Stimulated activated memory B cell treated with anti-CD40 and anti-IgM and Interleukin-4, amounts not matched to agents 10 μg/mL and 1 μg/mL and 100 μg/mL, for 72 hours (primary cell): ENCODE measurements around the gene AIMP1.
"Not testable (repeated sequence)": the region's sequence is repeated elsewhere in the genome, so short reads cannot be mapped to it uniquely, and the experiment has no call there.

Experiments
- ATAC-seq: fragments of 150-1000 bp; cut with Tn5 transposase; 2 replicates; pipeline ENCODE4 v1.10.0; 2021
- H3K27ac Mint-ChIP-seq: one replicate; pipeline ENCODE4 v1.8.0; 2022; ENCODE audit warnings: mild to moderate bottlenecking, mixed read lengths
- H3K27me3 Mint-ChIP-seq: one replicate; pipeline ENCODE4 v1.8.0; 2022; ENCODE audit warnings: mixed read lengths
- H3K36me3 Mint-ChIP-seq: one replicate; pipeline ENCODE4 v1.8.0; 2022; ENCODE audit warnings: mixed read lengths
- H3K4me1 Mint-ChIP-seq: one replicate; pipeline ENCODE4 v1.8.0; 2022; ENCODE audit warnings: mixed read lengths
- H3K4me3 Mint-ChIP-seq: one replicate; pipeline ENCODE4 v1.8.0; 2022; ENCODE audit warnings: mild to moderate bottlenecking, moderate library complexity, mixed read lengths
- H3K9me3 Mint-ChIP-seq: one replicate; pipeline ENCODE4 v1.8.0; 2022; ENCODE audit warnings: mixed read lengths

Gene AIMP1

DNA sequence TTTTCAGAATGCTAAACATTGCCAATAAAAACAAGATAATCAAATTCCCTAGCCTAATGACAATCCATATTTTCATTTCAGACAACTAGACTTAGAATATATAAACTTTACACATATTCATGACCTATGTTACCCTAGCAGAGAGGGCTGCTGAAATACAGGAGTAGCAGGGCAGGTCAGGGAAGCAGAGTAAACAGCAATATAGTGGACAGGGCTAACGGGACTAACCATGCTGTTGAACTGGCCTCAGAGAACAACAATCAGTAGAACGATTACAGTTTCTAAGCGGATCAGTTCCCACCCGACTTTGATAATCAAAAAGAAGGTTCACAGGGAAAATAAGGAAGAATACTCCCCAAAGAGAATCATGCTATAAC, 14.3 kb upstream of the AIMP1 start:
- Mint-ChIP-seq H3K9me3 (no peaks in the 10 kb centered on the region), H3K4me3 (no peak overlapping the region), H3K36me3 (peaks cover 67% of the 10 kb centered on the region), H3K4me1 (peaks cover 19% of the 10 kb centered on the region), H3K27me3 (no peaks in the 10 kb centered on the region), H3K27ac (no peak overlapping the region)
- ATAC-seq, result no peak

DNA sequence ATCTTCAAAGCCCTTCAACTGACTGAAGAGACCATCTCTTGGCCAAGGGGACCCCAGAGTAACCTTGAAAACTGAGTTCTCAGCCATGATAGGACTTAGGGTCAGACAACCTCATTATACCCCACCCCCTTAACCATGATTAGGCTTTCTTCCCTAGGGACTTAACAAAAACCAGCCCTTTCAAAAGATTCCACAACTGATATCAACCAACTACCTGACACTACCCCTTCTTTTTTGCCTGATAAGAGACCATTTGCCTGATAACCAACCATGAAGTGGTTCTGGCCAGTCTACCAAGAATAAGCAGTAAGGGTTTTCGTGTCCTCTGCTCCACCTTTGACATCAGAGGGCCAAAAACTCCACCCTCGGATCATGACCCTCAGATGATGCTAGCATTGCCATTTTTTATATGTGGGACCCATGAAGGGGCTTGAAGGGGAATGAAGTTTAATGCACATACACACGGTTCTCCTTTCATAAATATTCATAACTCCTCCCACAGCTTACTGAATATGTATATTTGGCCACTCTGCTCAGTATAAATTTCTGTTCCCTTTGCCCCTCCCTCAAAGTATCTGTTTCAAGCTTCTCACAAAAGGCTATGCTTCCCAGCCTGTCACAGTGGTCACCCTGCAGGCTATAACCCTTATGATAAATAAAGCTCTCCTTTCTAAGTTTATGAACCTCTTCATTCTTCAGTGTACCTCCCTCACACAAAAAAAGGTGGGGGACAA, 12.6 kb upstream of the AIMP1 start:
- no peaks in the 10 kb centered on the region for H3K9me3 Mint-ChIP-seq
- no peak overlapping the region for H3K27ac Mint-ChIP-seq
- peaks cover 19% of the 10 kb centered on the region for H3K4me1 Mint-ChIP-seq
- no peak for ATAC-seq
- H3K27me3 Mint-ChIP-seq, result no peaks in the 10 kb centered on the region
- peaks cover 60% of the 10 kb centered on the region for H3K36me3 Mint-ChIP-seq
- H3K4me3 Mint-ChIP-seq, result no peak overlapping the region

DNA sequence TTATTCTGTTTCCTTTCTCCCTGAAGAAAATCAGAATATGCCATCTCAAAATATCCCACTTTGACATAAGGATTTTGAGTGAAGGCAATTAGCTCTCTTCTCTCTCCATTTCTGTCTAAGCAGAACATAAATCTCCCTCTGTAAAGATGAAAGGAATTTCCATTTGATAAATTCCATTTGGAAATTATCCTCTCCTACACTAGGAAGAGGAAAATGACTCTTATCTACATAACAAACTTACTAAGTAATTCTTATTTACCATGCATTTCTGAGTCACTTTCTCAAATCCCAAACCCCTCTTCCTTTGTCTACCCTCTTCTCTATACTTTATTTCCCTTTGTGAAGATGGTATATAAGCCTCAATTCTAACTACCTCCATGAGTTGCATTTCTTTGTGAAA, 11.7 kb upstream of the AIMP1 start:
- peaks cover 19% of the 10 kb centered on the region for H3K4me1 Mint-ChIP-seq
- H3K27ac Mint-ChIP-seq, result no peak overlapping the region
- H3K4me3 Mint-ChIP-seq, result no peak overlapping the region
- ATAC-seq, result no peak
- H3K27me3 Mint-ChIP-seq, result no peaks in the 10 kb centered on the region
- peaks cover 58% of the 10 kb centered on the region for H3K36me3 Mint-ChIP-seq
- no peaks in the 10 kb centered on the region for H3K9me3 Mint-ChIP-seq

DNA sequence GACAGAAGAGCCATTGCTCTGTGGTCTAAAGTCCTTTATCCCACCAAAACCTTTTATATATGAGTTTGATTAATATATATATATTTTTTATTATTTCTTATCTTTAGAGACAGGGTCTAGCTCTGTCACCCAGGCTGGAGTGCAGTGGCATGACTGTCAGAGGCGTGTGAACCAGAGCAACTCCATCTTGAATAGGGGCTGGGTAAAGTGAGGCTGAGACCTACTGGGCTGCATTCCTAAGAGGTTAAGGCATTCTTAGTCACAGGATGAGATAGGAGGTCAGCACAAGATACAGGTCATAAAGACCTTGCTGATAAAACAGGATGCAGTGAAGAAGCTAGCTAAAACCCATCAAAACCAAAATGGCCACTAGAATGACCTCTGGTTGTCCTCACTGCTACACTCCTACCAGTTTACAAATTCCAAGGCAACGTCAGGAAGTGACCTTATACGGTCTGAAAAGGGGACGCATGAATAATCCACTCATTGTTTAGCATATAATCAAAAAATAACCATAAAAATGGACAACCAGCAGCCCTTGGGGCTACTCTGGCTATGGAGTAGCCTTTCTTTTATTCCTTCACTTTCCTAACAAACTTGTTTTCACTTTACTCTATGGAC, 10.8 kb upstream of the AIMP1 start:
- no peak overlapping the region for H3K27ac Mint-ChIP-seq
- no peaks in the 10 kb centered on the region for H3K27me3 Mint-ChIP-seq
- no peak for ATAC-seq
- peaks cover 25% of the 10 kb centered on the region for H3K4me1 Mint-ChIP-seq
- H3K9me3 Mint-ChIP-seq, result no peaks in the 10 kb centered on the region
- peaks cover 50% of the 10 kb centered on the region for H3K36me3 Mint-ChIP-seq
- H3K4me3 Mint-ChIP-seq, result no peak overlapping the region

DNA sequence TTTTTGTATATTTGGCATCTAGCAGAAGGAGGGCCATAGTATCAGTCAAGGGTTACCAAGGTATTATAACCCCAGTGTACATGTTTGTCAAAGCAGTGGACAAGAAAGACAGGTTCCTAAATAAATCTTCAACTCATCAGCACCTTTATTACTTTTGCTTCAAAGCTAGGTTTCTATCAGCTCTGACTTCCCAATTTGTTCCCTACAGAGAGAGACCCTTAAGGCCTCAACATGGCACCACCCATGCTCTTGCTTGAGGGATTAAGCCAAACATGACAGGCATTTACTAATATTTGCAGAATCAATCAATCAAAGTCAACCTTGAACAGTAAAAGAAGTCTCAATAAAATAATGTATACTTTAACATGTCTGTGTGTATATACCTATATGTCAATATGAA, 9.8 kb upstream of the AIMP1 start:
- Mint-ChIP-seq H3K27me3 (no peaks in the 10 kb centered on the region), H3K9me3 (no peaks in the 10 kb centered on the region), H3K27ac (no peak overlapping the region), H3K4me1 (peaks cover 27% of the 10 kb centered on the region), H3K36me3 (peaks cover 47% of the 10 kb centered on the region), H3K4me3 (no peak overlapping the region)
- no peak for ATAC-seq

DNA sequence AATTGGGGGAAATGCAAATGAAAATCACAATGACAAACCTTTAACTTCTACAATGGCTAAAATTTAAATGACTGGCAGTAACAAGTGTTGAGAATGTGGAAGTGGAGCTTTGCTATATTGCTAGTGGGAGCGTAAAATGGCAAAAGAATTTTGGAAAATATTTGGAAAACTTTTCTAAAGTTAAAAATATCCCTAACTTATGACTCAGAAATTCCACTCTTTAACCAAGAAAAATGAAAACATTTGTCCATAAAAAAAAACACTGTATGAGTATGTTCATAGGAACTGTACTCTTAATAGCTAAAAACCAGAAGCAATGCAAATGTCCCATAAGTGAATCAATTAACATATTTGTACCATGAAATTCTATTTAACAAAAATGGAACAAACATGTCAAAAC, 4.0 kb upstream of the AIMP1 start:
- H3K4me3 Mint-ChIP-seq, result no peak overlapping the region
- H3K27ac Mint-ChIP-seq, result no peak overlapping the region
- H3K4me1 Mint-ChIP-seq, result peaks cover 33% of the 10 kb centered on the region
- H3K27me3 Mint-ChIP-seq, result no peaks in the 10 kb centered on the region
- no peak for ATAC-seq
- H3K9me3 Mint-ChIP-seq, result no peaks in the 10 kb centered on the region
- H3K36me3 Mint-ChIP-seq, result peaks cover 12% of the 10 kb centered on the region

DNA sequence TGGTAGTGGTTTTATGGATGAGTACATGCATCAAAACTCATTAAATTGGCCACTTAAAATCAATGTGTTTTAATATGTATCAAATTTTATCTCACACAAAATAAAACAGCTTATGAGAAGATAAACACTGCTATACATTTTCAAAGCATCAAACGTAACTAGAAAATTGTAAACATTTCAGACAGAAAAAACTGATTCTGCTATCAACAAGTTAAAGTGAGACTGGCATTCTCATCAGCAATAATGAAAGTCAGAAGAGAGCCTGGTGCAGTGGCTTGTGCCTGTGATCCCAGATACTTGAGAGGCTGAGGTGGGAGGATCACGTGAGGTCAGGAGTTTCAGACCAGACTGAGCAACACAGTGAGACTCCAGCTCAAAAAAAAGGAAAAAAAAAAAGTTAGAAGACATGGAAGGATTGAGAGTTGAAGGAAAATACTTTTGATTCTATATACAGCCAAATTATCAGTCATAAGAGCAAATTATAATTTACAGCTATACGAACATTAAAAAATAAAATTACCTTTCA, 3.3 kb upstream of the AIMP1 start:
- no peak overlapping the region for H3K4me3 Mint-ChIP-seq
- no peak overlapping the region for H3K27ac Mint-ChIP-seq

DNA sequence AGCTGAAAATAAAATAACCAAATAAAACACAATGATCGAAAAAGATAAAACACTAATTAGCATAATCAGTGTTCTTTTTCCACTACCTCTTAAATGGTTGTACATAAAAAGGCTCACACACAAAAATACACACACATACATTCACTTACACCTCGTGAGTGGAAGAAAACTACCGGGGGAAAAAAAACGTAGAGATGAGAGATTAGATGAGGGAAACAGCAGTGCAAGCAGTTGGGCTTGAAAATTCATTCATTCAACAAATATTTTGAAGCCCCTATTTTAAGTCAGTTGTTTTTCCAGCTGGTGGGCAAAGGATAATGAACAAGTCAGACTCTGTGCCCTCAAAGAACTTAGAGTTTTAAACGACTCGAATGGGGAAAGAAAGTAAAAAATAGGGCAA, 1.4 kb upstream of the AIMP1 start:
- Mint-ChIP-seq H3K9me3 (no peaks in the 10 kb centered on the region), H3K27ac (no peak overlapping the region), H3K27me3 (no peaks in the 10 kb centered on the region), H3K36me3 (peaks cover 6% of the 10 kb centered on the region), H3K4me1 (peaks cover 26% of the 10 kb centered on the region), H3K4me3 (peak overlapping the region; percentile 80)
- ATAC-seq, result no peak

More for the DNA sequence above, 3.3 kb upstream of the AIMP1 start:
- H3K27me3 Mint-ChIP-seq, result no peaks in the 10 kb centered on the region
- ATAC-seq, result no peak
- H3K36me3 Mint-ChIP-seq, result peaks cover 12% of the 10 kb centered on the region
- no peaks in the 10 kb centered on the region for H3K9me3 Mint-ChIP-seq
- peaks cover 32% of the 10 kb centered on the region for H3K4me1 Mint-ChIP-seq

DNA sequence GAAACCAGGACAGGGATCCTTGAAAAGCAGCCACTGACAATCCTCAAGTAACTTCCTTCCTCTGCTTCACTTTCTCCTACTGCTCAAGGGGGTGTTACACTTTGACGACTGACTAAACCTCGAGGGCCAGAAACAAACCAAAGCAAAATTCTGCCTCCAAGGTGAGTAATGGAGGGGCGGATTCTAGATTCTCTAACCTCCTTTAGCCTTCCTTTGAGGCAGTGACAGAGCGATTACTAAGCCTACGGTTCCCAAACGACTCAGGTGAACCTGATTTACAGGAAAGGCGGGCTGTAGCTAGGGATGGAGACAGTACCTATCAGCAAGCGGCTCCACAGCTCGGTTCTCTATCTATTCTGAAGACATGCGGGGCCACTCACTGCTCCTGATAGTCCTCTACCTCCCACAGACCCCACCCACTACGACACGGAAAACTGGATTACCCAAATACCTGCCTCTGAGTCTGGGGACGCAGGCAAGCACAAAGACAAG, 828 bp upstream of the AIMP1 start:
- Mint-ChIP-seq H3K4me1 (peaks cover 21% of the 10 kb centered on the region), H3K36me3 (peaks cover 11% of the 10 kb centered on the region), H3K9me3 (no peaks in the 10 kb centered on the region), H3K4me3 (no peak overlapping the region), H3K27ac (no peak overlapping the region), H3K27me3 (no peaks in the 10 kb centered on the region)
- peak; percentile 39 for ATAC-seq

DNA sequence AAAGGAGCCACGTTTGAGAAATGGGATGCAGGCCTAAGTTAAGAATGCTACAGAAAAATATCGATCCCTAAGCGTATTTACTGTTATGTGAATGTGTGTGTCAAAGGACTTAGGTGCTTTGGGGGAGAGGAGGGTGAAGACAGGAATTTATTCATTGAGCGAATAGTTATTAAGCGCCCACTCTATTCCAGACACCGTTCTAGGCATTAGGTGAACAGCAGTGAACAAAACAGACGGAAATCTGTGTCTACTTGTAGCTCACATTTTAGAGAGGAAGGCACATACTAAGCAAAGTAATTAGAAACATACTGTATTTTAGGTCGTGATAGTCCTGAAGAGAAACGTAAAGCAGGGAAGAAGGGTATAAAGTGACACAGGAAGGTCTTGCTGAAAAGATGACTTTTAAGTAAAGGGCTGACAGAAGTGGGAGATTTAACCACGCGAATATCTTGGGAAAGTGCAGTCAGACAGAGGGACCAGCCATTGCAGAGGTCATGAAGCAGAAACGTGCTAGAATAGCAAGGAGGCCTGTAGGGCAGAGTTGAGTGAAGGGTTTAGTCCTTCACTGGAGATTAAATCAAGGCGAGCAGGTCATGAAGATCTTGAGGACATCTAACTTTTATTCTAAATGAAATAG, 541 bp downstream of the AIMP1 start:
- no peak overlapping the region for H3K27ac Mint-ChIP-seq
- H3K4me3 Mint-ChIP-seq, result no peak overlapping the region
- peaks cover 21% of the 10 kb centered on the region for H3K36me3 Mint-ChIP-seq
- no peaks in the 10 kb centered on the region for H3K9me3 Mint-ChIP-seq
- H3K4me1 Mint-ChIP-seq, result peaks cover 20% of the 10 kb centered on the region
- H3K27me3 Mint-ChIP-seq, result no peaks in the 10 kb centered on the region
- no peak for ATAC-seq

DNA sequence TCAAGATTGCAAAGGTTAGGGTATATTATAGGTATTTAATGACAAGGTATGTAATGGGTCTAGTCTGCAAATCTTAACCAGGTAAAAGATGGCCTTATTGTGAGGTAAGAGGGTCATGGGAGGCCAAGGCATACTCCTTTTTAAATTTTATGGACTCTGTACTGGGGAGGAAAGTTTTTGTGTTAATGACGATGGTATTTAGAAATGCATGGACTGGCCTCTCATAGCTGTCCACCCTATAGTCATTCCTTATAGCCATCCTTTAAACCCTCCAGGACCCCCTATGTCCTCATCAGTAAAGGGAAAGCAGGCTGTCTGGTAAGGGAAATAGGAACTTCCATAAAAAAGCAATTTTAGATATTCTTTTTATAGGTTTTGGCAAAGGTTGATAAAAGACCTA, 1.5 kb downstream of the AIMP1 start:
- H3K4me1 Mint-ChIP-seq, result peaks cover 24% of the 10 kb centered on the region
- no peak overlapping the region for H3K27ac Mint-ChIP-seq
- H3K27me3 Mint-ChIP-seq, result no peaks in the 10 kb centered on the region

DNA sequence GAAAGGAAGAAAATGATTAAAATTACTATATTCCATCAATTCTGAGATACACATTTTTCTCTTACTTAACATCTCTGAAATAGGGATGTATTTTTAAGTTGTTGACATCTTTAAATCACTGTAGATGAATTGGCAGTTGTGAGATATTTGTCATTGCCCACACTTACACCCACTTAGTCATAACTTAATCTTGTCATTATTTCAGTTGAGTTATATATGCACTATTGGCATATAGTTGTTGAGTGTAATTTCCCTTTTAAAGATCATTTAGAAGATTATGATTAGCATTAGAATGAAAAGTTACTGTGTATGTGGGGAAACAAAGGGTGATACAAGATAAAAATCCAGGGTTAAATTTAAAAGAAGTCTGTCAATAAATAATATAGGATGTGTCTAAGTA, 2.2 kb downstream of the AIMP1 start:
- H3K9me3 Mint-ChIP-seq, result no peaks in the 10 kb centered on the region
- H3K4me3 Mint-ChIP-seq, result no peak overlapping the region
- H3K27me3 Mint-ChIP-seq, result no peaks in the 10 kb centered on the region
- H3K27ac Mint-ChIP-seq, result no peak overlapping the region
- H3K36me3 Mint-ChIP-seq, result peaks cover 19% of the 10 kb centered on the region
- no peak for ATAC-seq
- H3K4me1 Mint-ChIP-seq, result peaks cover 17% of the 10 kb centered on the region

More for the DNA sequence above, 1.5 kb downstream of the AIMP1 start:
- no peaks in the 10 kb centered on the region for H3K9me3 Mint-ChIP-seq
- ATAC-seq, result no peak
- H3K36me3 Mint-ChIP-seq, result peaks cover 24% of the 10 kb centered on the region
- H3K4me3 Mint-ChIP-seq, result no peak overlapping the region

DNA sequence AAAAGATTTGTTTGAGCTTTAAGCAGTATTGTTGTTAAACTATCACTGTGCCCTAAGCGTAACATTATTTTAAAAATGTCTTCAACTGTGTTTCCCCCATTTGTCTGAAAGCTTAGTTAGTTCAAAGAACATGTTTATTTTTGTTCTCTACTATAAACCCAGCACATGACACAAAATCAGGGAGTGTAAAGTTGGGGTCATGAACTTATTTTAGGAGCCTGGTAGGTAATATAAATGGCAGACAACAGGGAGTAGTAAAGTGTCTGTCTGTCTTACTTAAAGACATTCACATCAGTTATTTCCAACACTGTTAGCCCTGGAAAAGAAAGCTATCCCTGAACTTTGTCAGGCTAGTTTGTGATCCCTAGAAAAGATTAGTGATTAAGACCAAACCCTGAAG, 3.9 kb downstream of the AIMP1 start:
- Mint-ChIP-seq H3K36me3 (peaks cover 19% of the 10 kb centered on the region), H3K9me3 (no peaks in the 10 kb centered on the region), H3K27ac (no peak overlapping the region), H3K4me1 (peaks cover 6% of the 10 kb centered on the region), H3K4me3 (no peak overlapping the region), H3K27me3 (no peaks in the 10 kb centered on the region)
- ATAC-seq, result no peak

DNA sequence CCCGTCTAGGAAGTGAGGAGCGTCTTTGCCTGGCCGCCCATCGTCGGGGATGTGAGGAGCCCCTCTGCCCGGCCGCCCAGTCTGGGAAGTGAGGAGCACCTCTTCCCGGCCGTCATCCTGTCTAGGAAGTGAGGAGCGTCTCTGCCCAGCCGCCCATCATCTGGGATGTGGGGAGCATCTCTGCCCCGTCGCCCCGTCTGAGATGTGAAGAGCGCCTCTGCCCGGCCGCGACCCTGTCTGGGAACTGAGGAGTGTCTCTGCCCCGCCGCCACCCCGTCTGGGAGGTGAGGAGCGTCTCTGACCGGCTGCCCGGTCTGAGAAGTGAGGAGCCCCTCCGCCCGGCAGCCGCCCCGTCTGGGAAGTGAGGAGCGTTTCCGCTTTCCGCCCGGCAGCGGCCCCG, 4.8 kb downstream of the AIMP1 start:
- peaks cover 19% of the 10 kb centered on the region for H3K36me3 Mint-ChIP-seq
- H3K9me3 Mint-ChIP-seq, H3K4me3 Mint-ChIP-seq, H3K27ac Mint-ChIP-seq, ATAC-seq, H3K4me1 Mint-ChIP-seq, H3K27me3 Mint-ChIP-seq: not testable (repeated sequence)

DNA sequence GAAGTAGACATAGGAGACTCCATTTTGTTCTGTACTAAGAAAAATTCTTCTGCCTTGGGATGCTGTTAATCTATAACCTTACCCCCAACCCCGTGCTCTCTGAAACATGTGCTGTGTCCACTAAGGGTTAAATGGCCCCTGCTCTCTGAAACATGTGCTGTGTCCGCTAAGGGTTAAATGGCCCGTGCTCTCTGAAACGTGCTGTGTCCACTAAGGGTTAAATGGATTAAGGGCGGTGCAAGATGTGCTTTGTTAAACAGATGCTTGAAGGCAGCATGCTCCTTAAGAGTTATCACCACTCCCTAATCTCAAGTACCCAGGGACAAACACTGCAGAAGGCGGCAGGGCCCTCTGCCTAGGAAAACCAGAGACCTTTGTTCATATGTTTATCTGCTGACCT, 5.5 kb downstream of the AIMP1 start:
- not testable (repeated sequence) for ATAC-seq, H3K4me1 Mint-ChIP-seq, H3K9me3 Mint-ChIP-seq, H3K27me3 Mint-ChIP-seq, H3K4me3 Mint-ChIP-seq, H3K27ac Mint-ChIP-seq
- peaks cover 19% of the 10 kb centered on the region for H3K36me3 Mint-ChIP-seq

DNA sequence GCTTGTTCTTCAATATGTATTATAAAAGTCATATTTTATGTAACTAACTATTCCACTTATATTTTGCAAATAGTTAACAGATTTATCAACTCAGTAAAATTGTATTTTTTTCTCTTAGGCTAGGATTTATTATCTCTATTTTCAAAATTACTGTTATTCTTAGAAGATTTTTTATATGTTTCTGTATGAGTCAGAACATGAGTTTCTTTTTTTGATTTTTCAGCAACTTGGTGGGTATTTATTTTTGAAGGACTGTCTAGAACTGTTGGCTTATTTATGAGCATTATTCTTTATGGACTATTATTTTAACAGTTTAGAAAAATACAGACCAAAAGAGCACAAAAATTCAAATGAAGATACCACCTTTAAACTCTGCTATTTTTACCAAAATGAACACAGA, 6.8 kb downstream of the AIMP1 start:
- Mint-ChIP-seq H3K27me3 (no peaks in the 10 kb centered on the region), H3K36me3 (peaks cover 31% of the 10 kb centered on the region)

More for the DNA sequence above, 6.8 kb downstream of the AIMP1 start:
- Mint-ChIP-seq H3K9me3 (no peaks in the 10 kb centered on the region), H3K4me3 (no peak overlapping the region), H3K27ac (no peak overlapping the region), H3K4me1 (peaks cover 12% of the 10 kb centered on the region)
- ATAC-seq, result no peak
